NK-92 (cell line): ENCODE measurements around the gene MGAT4A.

Experiments used
- DNase-seq: peaks from one replicate; lab custom pipeline; 2025; ENCODE audit not compliant: unreplicated experiment; lab: John Stamatoyannopoulos, UW

MGAT4A gene

DNA sequence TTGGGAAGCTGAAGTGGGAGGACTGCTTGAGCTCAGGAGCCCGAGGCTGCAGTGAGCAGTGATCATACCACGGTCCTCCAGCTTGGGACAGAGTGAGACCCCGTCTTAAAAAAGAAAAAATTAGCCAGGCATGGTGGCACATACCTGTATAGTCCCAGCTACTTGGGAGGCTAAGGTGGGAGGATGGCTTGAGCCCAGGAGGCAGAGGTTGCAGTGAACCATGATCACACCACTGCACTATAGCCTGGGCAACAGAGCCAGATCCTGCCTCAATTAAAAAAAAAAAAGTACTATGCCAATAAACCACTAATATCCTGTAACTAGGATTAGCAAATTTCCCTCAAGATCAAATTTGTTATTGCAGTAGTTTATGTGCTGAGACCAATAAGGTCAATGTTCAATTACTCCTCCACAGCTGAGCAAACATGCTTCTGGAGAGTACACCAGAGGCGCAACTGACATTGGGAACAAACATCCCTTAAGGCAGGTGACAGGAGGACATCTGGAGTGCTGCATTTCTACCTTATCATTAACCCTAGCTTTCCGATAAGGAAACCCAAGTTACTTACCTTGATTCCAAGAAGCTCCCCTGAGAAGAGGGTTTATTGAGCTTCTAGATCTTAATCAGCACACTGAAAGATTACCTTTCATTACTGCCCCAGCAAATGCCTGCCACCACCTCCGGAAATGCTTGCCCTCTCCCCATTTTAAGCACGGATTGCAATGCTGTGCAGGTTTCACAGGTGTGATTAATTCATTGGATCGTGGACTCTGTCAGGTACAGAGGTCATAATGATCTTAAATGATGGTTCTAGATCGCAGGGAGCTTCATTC, 26.2 kb downstream of the MGAT4A start:
- no peak for DNase-seq

DNA sequence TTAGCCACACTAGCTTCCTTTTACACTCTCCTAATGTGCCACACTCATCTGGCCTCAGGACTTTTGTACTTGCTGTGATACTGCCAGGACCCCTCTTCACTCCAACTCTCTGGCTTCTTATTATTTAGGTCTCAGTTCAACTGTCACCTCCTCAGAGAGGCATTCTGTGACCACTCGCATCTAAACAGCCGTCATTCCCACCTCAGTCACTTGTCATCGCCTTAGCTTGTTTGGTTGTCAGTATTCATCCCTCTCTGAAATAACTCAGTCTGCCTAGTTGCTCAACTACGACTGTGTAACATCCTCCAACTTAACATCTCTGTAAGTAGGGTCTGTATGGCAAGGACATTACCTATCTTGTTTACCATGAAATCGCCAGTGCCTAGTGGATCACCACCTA, 27.2 kb downstream of the MGAT4A start:
- no peak for DNase-seq

DNA sequence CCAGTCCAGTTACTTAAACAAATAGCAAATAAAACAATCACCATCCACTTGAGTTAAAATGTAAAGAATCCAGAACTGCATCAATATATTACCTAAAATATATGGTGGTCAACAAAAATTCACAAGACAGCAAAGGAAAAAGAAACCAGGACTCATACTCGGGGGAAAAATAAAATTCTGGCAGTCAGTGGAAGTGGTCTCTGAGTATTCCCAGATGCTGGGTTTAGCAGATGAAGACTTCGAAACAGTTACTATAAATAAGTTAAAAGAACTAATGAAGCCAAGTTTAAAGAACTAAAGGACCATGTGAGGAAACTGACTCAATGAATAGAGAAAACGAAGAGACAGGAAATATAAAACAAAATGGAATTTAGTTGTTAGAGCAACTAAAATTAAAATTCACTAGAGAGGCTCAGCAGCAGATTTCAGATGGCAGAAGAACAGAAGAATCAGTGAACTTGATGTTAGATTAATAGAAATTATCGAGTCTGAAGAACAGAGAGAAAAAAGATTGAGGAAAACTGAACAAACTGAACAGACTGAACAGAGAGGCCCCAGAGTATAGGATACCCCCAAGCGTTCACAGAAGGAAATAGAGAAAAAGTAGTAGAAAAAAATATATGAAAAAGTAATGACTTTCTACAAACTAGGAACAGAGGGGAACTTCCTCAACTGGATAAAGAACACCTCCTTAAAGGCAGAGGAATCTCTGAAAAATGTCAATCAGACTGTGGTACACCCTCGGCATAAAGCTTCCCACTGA, 27.9 kb downstream of the MGAT4A start:
- DNase-seq: no peak

DNA sequence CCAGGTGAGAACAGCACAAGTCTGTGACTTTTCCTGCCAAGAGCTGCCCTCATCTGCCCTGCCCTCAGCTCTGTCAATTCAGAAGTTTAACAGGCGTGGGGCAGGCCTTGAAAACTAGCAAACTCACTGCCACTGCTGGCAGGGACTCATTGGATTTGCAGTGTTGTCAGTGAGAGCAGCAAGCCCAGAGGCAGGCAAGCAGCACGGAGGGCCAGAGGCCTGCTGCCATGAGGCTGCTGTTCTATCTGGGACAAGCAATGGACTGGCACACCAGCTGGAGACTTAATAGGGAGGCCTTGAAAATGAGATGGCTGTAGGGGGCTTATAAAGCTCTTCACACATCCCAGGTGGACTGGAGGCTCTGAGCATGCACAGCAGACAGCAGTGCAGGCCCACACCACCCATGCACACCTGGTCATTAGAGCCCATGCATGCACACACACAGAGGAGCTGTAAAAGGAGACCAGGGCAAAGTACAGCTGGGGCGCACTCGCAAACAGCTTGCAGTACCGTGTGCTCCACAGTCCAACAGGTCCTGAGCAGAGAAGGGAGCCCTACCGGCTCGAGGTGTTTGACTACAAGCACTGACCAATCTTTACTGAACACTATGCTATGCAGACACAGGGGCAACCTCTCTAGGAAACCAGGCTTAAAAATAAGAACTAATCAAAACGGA, 28.7 kb downstream of the MGAT4A start:
- no peak for DNase-seq

DNA sequence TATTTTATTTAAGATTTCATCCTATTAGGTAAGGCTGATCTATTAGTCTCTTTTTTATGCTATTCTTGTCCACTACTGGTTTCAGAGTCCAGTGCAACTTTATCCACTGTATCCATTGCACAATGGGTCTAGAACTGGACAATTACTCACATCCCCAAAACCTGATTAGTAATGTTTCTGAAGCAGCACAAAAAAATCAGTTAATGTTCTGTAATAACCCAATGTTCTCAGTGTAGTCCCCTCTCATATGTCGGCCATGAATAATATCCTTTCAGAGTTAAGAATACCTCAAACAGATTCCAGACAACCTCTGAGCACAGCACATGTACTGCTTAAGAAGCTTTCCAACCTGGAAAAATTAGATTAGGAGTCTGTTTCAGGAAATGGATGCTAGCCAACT, 29.7 kb downstream of the MGAT4A start:
- no peak for DNase-seq

DNA sequence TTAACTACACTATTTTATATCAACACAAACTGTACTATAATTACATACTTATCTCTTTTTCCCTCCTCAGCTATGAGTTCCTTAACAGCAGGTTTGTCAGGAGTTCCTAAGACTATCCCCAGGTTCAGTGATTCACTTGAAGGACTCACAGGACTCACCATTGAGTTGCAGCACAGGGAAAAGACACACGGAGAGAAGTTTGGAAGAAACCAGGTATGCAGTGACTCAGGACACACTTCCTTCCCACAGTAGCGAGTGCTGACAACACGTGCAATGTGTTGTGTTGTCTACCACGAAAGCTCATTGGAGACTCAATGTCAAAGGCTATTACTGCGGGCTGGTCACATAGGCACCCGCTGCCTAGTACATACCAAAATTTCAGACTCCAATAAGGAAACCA, 32.0 kb downstream of the MGAT4A start:
- DNase-seq: no peak

DNA sequence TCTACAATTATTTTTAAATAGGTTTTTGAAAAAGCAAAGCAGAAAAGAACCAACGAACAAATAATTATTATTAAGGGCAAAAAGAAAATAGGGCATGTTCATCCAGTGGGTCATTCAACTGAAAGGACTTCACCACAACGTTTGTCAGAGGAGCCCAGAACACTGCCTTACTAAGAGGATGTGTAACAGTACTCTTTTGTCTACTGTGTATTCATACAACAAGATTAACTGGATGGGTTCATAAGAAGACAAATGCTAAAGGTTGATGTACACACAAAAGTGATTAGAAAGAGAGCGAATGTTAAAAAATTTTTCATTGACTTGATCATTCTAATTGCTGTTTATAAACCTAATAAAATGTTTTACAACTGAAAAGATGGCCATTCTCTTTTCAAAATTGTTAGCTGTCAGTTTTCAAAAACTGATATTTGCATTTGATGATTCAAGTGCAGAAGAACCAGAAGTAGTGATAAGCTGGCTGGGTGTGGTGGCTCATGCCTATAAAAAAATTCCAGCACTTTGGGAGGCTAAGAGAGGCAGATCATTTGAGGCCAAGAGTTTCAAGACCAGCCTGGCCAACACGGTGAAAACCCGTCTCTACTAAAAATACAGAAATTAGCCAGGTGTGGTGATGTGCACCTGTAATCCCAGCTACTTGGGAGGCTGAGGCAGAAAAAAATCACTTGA, 33.1 kb downstream of the MGAT4A start:
- DNase-seq: no peak

DNA sequence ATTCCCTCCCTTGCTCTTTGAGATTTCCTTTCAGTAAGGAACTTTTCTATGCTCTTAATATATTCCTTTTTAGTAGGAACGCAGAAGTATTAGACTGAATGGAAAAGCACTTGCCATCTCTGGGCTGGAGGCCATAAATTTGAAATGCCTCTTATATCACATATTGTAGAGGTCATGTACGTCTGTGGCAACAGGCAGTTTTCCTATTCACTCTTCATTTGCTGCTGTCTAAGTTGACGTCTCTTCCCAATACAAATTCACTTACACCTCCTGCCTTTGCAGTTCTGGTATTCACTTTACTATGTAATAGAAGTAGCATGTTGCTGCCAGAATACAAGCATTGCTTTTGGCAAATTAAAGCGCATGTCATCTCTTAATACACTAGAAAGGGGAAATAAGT, 34.7 kb downstream of the MGAT4A start:
- no peak for DNase-seq

DNA sequence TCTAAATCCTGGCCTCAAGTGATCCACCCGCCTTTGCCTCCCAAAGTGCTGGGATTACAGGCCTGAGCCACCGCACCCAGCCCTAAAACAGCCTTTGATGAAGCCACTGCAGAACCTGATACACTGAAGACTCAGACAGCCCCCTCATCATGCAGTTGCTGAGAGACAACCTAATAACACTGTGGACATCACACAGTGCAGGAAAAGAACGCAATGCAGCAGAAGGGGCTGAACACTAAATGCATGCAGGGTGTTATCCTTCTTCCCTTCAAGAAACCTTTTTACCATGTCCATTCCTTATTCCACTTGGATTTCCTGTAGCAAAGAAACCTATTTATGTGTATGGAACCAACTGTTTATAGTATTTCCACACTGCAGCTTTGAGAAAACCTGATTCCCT, 35.7 kb downstream of the MGAT4A start:
- no peak for DNase-seq

DNA sequence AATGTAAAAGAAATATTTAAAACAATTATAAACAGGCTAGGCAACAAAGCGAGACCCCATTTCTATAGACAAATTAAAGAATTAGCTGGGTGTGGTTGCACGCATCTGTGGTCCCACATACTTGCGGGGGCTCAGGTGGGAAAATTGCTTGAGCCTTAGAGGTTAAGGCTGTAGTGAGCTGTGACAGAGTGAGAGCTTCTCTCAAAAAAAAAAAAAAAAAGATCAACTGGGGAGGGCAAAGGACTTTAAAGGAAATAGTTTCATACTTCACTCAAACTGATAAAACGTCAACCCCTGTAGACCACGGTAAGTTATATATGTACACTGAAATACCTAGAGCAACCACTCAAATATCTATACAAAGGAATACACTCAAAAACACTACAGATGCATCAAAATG, 37.5 kb downstream of the MGAT4A start:
- DNase-seq: no peak

DNA sequence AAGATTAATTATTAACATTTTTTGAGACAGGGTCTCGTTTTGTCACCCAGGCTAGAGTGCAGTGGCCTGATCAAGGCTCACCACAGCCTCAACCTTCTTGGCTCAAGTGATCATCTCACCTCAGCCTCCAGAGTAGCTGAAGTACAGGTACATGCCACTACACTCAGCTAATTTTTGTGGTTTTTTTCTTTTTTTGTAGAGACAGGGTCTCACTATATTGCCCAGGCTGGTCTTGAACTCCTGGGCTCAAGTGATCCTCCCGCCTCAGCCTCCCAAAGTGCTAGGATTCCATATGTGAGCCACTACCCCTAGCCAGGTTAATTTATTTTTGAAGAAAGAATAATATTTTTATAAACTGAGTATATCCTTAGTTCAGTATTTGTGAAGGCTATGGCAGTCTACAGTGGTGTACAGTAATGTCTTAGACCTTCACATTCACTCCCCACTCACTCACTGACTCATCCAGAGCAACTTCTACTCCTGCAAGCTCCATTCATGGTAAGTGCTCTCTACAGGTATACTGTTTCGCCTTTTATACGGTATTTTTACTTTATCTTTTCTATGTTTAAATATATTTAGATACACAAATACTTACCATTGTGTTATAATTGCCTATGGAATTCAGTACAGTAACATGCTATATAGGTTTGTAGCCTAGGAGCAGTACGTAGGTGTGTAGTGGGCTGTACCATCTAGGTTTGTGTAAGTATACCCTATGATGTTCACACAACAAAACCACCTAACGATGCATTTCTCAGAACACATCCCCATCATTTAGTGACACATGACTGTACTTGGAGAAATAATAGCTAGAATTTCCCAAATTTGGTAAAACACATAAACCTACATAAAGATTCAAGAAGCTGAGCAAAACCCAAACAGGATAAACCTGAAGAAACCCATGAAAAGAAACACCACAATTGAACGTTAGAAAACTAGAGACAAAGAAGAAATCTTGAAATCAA, 38.6 kb downstream of the MGAT4A start:
- DNase-seq: no peak

DNA sequence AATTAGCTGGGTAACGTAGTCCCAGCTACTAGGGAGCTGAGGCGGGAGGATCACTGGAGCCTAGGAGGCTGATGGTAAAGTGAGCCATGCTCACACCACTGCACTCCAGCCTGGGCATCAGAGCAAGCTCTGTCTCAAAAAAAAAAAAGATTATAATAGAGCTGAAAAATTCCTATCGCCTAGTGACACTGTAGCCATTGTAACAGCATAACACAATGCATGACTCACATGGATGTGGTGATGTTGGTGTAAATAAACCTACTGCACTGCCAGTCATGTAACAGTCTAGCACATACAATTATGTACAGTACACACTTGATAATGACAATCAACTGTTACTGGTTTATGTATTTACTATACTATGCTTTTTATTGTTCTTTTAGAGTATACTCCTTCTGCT, 39.6 kb downstream of the MGAT4A start:
- DNase-seq: no peak

DNA sequence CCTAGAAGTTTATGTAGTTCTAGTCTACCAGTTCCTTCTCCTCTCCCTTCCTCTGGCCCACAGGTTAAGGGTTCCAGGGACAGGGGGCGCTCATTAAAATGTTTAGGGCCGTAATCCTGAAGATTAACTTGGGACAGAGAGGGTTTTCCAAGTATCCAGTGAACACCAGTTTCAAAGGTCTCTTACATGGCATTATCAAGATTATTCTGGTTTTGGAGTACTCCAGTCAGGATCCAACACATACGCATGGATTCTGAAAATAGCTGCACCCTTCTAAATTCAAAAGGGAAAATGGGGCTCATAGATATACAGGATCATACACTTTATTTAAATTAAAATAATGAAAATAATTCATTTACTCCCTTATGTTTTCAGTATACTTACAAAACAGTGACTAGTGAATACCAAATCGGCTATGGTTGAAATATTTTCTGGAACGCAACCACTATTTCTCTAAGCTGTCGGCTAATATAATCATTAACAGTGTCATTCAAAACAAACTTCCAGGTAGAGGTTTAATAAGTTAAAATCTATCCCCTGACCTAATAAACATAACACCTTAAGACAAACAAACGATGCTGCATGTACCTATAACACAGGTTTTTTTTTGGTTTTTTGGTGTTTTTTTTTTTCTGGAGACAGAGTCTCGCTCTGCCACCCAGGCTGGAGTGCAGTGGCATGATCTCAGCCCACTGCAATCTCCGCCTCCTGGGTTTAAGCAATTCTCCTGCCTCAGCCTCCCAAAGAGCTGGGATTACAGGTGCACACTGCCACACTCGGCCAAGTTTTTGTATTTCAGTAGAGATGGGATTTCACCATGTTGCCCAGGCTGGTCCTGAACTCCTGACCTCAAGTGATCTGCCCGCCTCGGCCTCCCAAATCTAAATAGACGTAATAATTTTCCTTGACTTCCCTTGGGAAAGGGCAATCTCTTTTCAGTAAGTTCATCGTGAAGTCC, 44.7 kb downstream of the MGAT4A start:
- DNase-seq: no peak

DNA sequence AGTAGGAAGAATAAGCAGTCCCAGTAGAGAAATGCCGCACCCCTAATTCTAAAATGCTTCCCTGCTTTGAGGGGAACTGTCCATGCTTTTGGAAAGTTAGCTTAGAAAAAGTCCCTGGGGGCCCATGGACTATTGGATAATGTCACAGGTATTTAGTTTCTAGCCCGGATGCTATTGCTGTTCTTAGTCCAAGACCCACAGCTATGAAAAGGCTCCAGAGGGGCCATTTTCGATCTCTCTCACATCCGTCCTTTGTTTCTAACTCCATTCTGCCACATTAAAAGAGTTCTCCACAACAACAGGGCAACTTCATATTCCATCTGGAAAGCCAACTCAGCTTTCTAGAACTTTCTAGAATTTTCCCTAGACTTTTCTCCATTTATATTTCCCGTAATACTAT, 47.2 kb downstream of the MGAT4A start:
- no peak for DNase-seq

DNA sequence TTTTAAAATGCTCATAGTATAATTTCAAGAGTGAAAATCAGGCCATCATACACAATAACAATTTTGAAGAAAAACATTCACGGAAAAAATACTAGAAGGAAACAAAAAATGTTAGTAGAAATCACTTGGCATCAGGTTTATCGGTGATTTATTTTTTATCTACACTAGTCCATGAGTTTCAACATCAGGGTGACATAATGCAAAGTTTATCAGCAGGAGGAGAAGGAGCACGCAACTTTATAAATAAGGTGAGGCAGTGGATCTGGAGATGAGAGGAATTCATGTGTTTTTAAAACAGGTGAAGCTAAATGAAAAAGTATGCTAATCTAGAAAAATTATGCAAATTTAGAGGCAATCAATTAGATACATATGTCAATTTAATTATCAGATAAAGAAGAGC, 54.2 kb downstream of the MGAT4A start:
- DNase-seq: no peak

DNA sequence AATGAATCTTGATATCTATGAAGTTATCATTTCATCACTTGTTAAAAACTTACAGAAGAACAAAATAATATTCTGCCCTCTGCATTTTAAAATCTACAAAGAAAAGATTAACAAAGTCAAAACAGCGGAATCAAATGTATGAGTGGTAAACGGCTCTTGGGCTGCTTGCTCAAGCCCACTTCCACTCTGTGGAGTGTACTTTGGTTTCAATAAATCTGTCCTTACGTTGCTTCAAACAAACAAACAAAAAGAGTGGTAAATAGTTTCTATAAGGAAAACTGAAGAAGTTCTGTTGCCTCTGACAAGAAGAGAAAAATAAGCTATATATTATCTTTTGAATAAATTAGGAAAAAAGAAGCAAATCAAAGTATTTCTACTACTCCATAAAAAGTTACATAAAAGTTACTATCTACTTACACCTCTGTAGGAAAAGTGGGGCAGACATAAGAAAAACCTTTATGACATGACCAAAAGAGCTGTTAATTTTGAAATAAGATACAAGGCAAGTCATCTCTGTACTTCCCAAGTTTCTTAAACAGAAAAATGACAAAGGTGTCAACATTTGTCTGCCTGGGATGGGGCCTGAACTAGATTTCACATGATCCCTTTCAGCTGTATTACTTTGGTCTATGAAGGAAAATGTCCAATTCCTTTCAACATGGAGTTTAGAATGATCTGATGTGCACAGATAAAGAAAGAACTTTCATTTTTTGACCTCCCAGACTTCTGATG, 56.5 kb downstream of the MGAT4A start:
- no peak for DNase-seq

DNA sequence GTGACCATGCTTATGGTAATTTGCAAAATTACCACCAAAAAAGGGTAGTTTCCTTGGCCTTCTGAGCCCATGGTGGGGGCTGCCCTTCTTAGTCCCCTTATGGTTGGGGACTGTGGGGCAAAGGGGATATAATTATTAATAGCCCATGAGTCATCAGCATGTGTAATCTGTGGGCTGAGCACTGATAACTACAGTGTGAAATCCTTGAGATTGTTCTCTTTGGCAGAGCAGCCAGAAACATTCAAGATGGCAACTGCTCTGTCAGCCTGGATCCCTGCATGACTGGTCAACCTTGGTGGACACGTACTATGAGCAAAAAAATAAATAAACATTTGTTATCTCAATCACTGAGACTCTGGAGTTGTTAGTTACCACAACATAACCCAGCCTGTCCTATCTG, 61.3 kb downstream of the MGAT4A start:
- DNase-seq: no peak

DNA sequence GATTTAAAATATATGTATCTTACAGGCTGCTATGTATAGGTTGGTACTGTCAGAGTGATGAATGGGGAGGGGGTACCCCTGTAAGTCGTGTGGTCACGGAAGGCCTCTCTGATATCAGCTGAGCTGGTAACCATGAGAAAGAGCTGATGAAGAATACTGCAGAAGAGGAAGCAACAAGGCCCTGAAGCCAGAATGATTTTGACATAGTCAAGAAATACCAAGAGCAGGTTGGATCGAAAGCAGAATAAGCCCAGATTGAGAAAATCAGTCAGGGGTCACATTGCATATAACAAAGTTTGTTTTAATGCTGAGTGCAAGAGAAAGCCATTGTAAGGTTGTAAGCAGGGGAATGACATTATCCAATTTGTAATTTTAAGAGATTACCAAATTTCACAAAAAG, 65.3 kb downstream of the MGAT4A start:
- DNase-seq: no peak
